Activated T-helper 17 cell treated with anti-CD3 and anti-CD28 coated beads, Interleukin-2, amount 50 U/mL, for 72 hours (primary cell): ENCODE data around the gene EFCC1. TPM values are rescaled to one million over a fixed set of nuclear protein-coding genes. Genes with fewer than 3 reads are reported as not detected.

Experiments
- total RNA-seq, 2 donors: library from RNA; stranded (reverse); gene quantifications; one replicate each; pipeline ENCODE4 v1.2.3, GENCODE V29; 2022

EFCC1 gene
- total RNA-seq, 2 donors from 2014 or later = not detected

Other genes with a start within 250 kb of the EFCC1 start
- gene ACAD9, start 121.7 kb upstream of the EFCC1 start, total RNA-seq = 10 to 100 TPM; 59.8 to 60.3 TPM
- gene CFAP92, start 7.2 kb upstream of the EFCC1 start, total RNA-seq = under 1 TPM in 1 of 2 donors, not detected in 1; 0.50 TPM
- not detected for gene GP9, start 59.5 kb downstream of the EFCC1 start, total RNA-seq
- gene RAB43, start 120.5 kb downstream of the EFCC1 start, total RNA-seq = 10 to 100 TPM; 26.1 to 49.7 TPM
- gene ISY1, start 159.8 kb downstream of the EFCC1 start, total RNA-seq = 10 to 100 TPM; 59.3 to 70.9 TPM
- gene CNBP, start 182.6 kb downstream of the EFCC1 start, total RNA-seq = 100 to 1,000 TPM; 188 to 274 TPM
- gene COPG1, start 248.3 kb downstream of the EFCC1 start, total RNA-seq = 100 to 1,000 TPM; 150 to 157 TPM